Measurements from ENCODE around the gene PSMB10.

PSMB10 gene

GRCh38 chr16:67892375-67892774 lies 44.3 kb downstream of the PSMB10 start:
- peak overlapping the region; percentile 20; the same call in 1 of the 2 replicates for H3K27ac ChIP-seq (ENCODE audit: low read depth, low read length)
- peaks cover 14% of the 10 kb centered on the region for H3K79me2 ChIP-seq (ENCODE audit: insufficient read depth, low read length)
- H3K4me2 ChIP-seq (ENCODE audit: low read depth, low read length, poor library complexity, severe bottlenecking), result peak overlapping the region; percentile 93
- H2AFZ ChIP-seq (ENCODE audit: low read depth, low read length, severe bottlenecking), result peak overlapping the region; percentile 81
- peak overlapping the region; percentile 59 for H3K4me3 ChIP-seq (ENCODE audit: insufficient read depth, low read length, poor library complexity, severe bottlenecking)
- no peaks in the 10 kb centered on the region for H3K9me2 ChIP-seq (replicated peaks; ENCODE audit: insufficient read depth, low read length)
- H3K27me3 ChIP-seq (ENCODE audit: low read length), result no peaks in the 10 kb centered on the region
- TF ChIP-seq CTCF (IDR thresholded peaks at IDR 0.05; ENCODE audit: insufficient read depth, low read length, poor library complexity, severe bottlenecking) (no peak), EZH2phosphoT487 (conservative IDR thresholded peaks at IDR 0.05; ENCODE audit: low read length) (no peak)
- H3K9me3 ChIP-seq (ENCODE audit: insufficient read depth, low read length), result no peaks in the 10 kb centered on the region
- H3K9ac ChIP-seq (ENCODE audit: low read length), result peak overlapping the region; percentile 76
- H3F3A ChIP-seq (ENCODE audit: insufficient read depth), result no peaks in the 10 kb centered on the region; the same call in 1 of the 2 replicates
- H3K36me3 ChIP-seq (ENCODE audit: low read length), result no peaks in the 10 kb centered on the region
- H4K20me1 ChIP-seq (ENCODE audit: low read depth, low read length), result no peaks in the 10 kb centered on the region

GRCh38 chr16:67888331-67888730 lies 48.3 kb downstream of the PSMB10 start:
- Histone ChIP-seq H3K9ac (ENCODE audit: low read length) (no peak overlapping the region), H3K9me2 (replicated peaks; ENCODE audit: insufficient read depth, low read length) (no peaks in the 10 kb centered on the region), H3K27me3 (ENCODE audit: low read length) (no peaks in the 10 kb centered on the region), H3K79me2 (ENCODE audit: insufficient read depth, low read length) (no peaks in the 10 kb centered on the region), H3F3A (ENCODE audit: insufficient read depth) (no peaks in the 10 kb centered on the region; the same call in 1 of the 2 replicates), H3K36me3 (ENCODE audit: low read length) (no peaks in the 10 kb centered on the region), H3K4me3 (ENCODE audit: insufficient read depth, low read length, poor library complexity, severe bottlenecking) (no peak overlapping the region), H3K9me3 (ENCODE audit: insufficient read depth, low read length) (no peaks in the 10 kb centered on the region), H3K27ac (ENCODE audit: low read depth, low read length) (no peak overlapping the region), H2AFZ (ENCODE audit: low read depth, low read length, severe bottlenecking) (no peak overlapping the region), H4K20me1 (ENCODE audit: low read depth, low read length) (no peaks in the 10 kb centered on the region), H3K4me2 (ENCODE audit: low read depth, low read length, poor library complexity, severe bottlenecking) (no peak overlapping the region)
- TF ChIP-seq CTCF (IDR thresholded peaks at IDR 0.05; ENCODE audit: insufficient read depth, low read length, poor library complexity, severe bottlenecking), result no peak
- no peak for TF ChIP-seq EZH2phosphoT487 (conservative IDR thresholded peaks at IDR 0.05; ENCODE audit: low read length)

GRCh38 chr16:67886387-67886786 lies 50.3 kb downstream of the PSMB10 start:
- Histone ChIP-seq H3K9ac (ENCODE audit: low read length) (no peak overlapping the region), H3K27ac (ENCODE audit: low read depth, low read length) (no peak overlapping the region)

More at GRCh38 chr16:67886387-67886786, 50.3 kb downstream of the PSMB10 start:
- no peak overlapping the region for H2AFZ ChIP-seq (ENCODE audit: low read depth, low read length, severe bottlenecking)
- H3K27me3 ChIP-seq (ENCODE audit: low read length), result no peaks in the 10 kb centered on the region
- H3K36me3 ChIP-seq (ENCODE audit: low read length), result no peaks in the 10 kb centered on the region
- H3K9me3 ChIP-seq (ENCODE audit: insufficient read depth, low read length), result no peaks in the 10 kb centered on the region
- TF ChIP-seq CTCF (IDR thresholded peaks at IDR 0.05; ENCODE audit: insufficient read depth, low read length, poor library complexity, severe bottlenecking) (no peak), EZH2phosphoT487 (conservative IDR thresholded peaks at IDR 0.05; ENCODE audit: low read length) (no peak)
- H3K9me2 ChIP-seq (replicated peaks; ENCODE audit: insufficient read depth, low read length), result no peaks in the 10 kb centered on the region
- no peaks in the 10 kb centered on the region for H3K79me2 ChIP-seq (ENCODE audit: insufficient read depth, low read length)
- H3K4me2 ChIP-seq (ENCODE audit: low read depth, low read length, poor library complexity, severe bottlenecking), result no peak overlapping the region
- H4K20me1 ChIP-seq (ENCODE audit: low read depth, low read length), result no peaks in the 10 kb centered on the region
- H3F3A ChIP-seq (ENCODE audit: insufficient read depth), result no peaks in the 10 kb centered on the region; the same call in 1 of the 2 replicates
- H3K4me3 ChIP-seq (ENCODE audit: insufficient read depth, low read length, poor library complexity, severe bottlenecking), result no peak overlapping the region

All from SU-DHL-6 (cell line).